ENCODE measurements around the gene FAM9A. TPM values are rescaled to one million over a fixed set of nuclear protein-coding genes. Genes with fewer than 3 reads are reported as not detected.

Gene FAM9A
- total and polyA plus RNA-seq, 2 donors (not counting 1 experiment from before 2014, with no cell fraction given): not detected

DNA sequence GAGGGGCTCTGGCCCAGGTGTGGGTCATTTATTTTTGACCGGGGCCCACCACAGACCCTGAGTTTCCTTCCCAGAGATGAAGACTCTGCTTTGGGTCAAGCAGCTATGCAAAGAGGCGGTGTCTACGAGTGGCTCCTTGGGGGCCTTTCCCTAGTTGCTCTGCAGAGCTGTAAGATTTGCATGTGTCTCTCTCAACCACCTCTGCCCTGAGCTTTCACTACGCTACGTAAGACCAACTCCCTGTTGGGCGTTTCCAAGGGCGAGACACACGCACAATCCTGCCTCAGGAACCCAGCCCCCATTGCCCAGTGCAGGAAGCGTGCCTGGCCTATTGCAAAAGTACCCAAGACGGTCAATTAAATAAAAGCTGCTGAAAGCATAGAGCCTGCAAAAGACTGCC is 59.2 kb downstream of the FAM9A start:
- Histone ChIP-seq H3K9me3 (ENCODE audit: control extremely low read depth in 1 of 3, control insufficient read depth in 2 of 3, insufficient read depth in 1 of 3, low read length in 2 of 3) (no peaks in the 10 kb centered on the region), H4K20me1 (ENCODE audit: control insufficient read depth, insufficient read depth, low read length, poor library complexity, severe bottlenecking) (no peaks in the 10 kb centered on the region), H3K79me2 (ENCODE audit: control insufficient read depth, insufficient read depth, low read length) (no peaks in the 10 kb centered on the region), H3K9ac (ENCODE audit: low read length) (no peak overlapping the region), H3K27me3 (replicated peaks in 1 of 4; ENCODE audit: control extremely low read depth in 1 of 4, control insufficient read depth in 3 of 4, insufficient read depth in 4 of 4, low read length in 3 of 4) (peaks cover 0 to 2% (median 0%) of the 10 kb centered on the region in 4 experiments), H2AFZ (ENCODE audit: insufficient read depth, low read depth, low read length, poor library complexity, severe bottlenecking) (no peak overlapping the region), H3K4me2 (replicated peaks; ENCODE audit: low read depth, low read length, poor library complexity, severe bottlenecking) (no peak overlapping the region), H3K36me3 (replicated peaks in 1 of 2; ENCODE audit: control extremely low read depth in 1 of 2, control insufficient read depth in 1 of 2, extremely low read depth in 1 of 2, insufficient read depth in 2 of 2, low read length in 1 of 2) (no peaks in the 10 kb centered on the region), H3K27ac (ENCODE audit: low read length in 2 of 2) (no peak overlapping the region), H3K4me3 (ENCODE audit: control extremely low read depth in 1 of 5, extremely low read depth in 1 of 5, insufficient read depth in 1 of 5, low read depth in 2 of 5, low read length in 4 of 5) (no peak overlapping the region), H3K4me1 (ENCODE audit: control insufficient read depth in 2 of 2, insufficient read depth in 2 of 2, low read length in 2 of 2) (no peaks in the 10 kb centered on the region)
- DNase-seq: no peak
- CTCF ChIA-PET: interaction anchor here (1.3 to 1.8 kb wide), 2 partner anchors 8 to 10 kb away, joined by 5 to 6 read pairs; no protein-coding TSS in a partner anchor
- ATAC-seq (ENCODE audit: low read depth): no peak
- intact Hi-C loops (cut with micrococcal nuclease): loop anchor here (10.0 kb wide), 2 partner anchors 1243 to 1373 kb away; no protein-coding TSS in a partner anchor
- Mint-ChIP-seq H3K27me3 (peaks cover 3% of the 10 kb centered on the region), H3K4me1 (no peaks in the 10 kb centered on the region), H3K4me3 (no peak overlapping the region), H3K27ac (no peak overlapping the region), H3K9me3 (ENCODE audit: insufficient read depth) (no peaks in the 10 kb centered on the region)
- 78% methylated on average over 3 of the region's 10 CpGs for WGBS (ENCODE audit: insufficient coverage)
- POLR2A ChIA-PET: no interaction called here
- no peak for TF ChIP-seq EZH2 (IDR thresholded peaks at IDR 0.05; ENCODE audit: borderline replicate concordance, insufficient read depth, low read depth, low read length, poor library complexity, severe bottlenecking)
- TF ChIP-seq, protein P1, sequence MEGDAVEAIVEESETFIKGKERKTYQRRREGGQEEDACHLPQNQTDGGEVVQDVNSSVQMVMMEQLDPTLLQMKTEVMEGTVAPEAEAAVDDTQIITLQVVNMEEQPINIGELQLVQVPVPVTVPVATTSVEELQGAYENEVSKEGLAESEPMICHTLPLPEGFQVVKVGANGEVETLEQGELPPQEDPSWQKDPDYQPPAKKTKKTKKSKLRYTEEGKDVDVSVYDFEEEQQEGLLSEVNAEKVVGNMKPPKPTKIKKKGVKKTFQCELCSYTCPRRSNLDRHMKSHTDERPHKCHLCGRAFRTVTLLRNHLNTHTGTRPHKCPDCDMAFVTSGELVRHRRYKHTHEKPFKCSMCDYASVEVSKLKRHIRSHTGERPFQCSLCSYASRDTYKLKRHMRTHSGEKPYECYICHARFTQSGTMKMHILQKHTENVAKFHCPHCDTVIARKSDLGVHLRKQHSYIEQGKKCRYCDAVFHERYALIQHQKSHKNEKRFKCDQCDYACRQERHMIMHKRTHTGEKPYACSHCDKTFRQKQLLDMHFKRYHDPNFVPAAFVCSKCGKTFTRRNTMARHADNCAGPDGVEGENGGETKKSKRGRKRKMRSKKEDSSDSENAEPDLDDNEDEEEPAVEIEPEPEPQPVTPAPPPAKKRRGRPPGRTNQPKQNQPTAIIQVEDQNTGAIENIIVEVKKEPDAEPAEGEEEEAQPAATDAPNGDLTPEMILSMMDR (IDR thresholded peaks at IDR 0.05): no peak

Other genes starting within 250 kb of the FAM9A start
- 0.10 TPM in 1 of 2 replicates, not detected in the other for gene ANOS1, start 69.2 kb downstream of the FAM9A start, total RNA-seq
- gene ANOS1, start 69.2 kb downstream of the FAM9A start, polyA plus RNA-seq: not detected in 2 replicates
- gene FAM9B, start 232.7 kb upstream of the FAM9A start, total RNA-seq: not detected in 2 replicates
- not detected in 2 replicates for gene FAM9B, start 232.7 kb upstream of the FAM9A start, polyA plus RNA-seq